Endothelial cell (in vitro differentiated cells): ENCODE measurements around the gene SDK2. TPM values are rescaled to one million over a fixed set of nuclear protein-coding genes. Genes with fewer than 3 reads are reported as not detected.

Experiments used
- DNase-seq: peaks from one replicate; pipeline ENCODE4 v3.0.0; 2021; ENCODE audit warnings: low spot score
- H3K27ac Mint-ChIP-seq: one replicate; pipeline ENCODE4 v1.8.0; 2021; ENCODE audit warnings: mixed read lengths, inconsistent platforms; ENCODE audit not compliant: unreplicated experiment
- H3K27me3 Mint-ChIP-seq: one replicate; pipeline ENCODE4 v1.8.0; 2021; ENCODE audit warnings: mild to moderate bottlenecking, moderate library complexity, mixed read lengths, inconsistent platforms; ENCODE audit not compliant: unreplicated experiment
- H3K36me3 Mint-ChIP-seq: one replicate; pipeline ENCODE4 v1.8.0; 2021; ENCODE audit warnings: mild to moderate bottlenecking, low read depth, mixed read lengths, inconsistent platforms; ENCODE audit not compliant: unreplicated experiment
- H3K4me1 Mint-ChIP-seq: one replicate; pipeline ENCODE4 v1.8.0; 2021; ENCODE audit warnings: mild to moderate bottlenecking, mixed read lengths, inconsistent platforms; ENCODE audit not compliant: unreplicated experiment
- H3K4me3 Mint-ChIP-seq: one replicate; pipeline ENCODE4 v1.8.0; 2021; ENCODE audit warnings: mild to moderate bottlenecking, mixed read lengths, inconsistent platforms; ENCODE audit not compliant: unreplicated experiment
- H3K9me3 Mint-ChIP-seq: one replicate; pipeline ENCODE4 v1.8.0; 2021; ENCODE audit warnings: mixed read lengths, inconsistent platforms; ENCODE audit not compliant: unreplicated experiment
- total RNA-seq: library from RNA; stranded (reverse); fragmentation: NEBNext Ultra II Directional; extraction: Animal tissue kit (Norgen Biotek cat#: 25700); gene quantifications from one replicate; pipeline ENCODE4 v1.2.1, GENCODE V29; 2021; ENCODE audit not compliant: unreplicated experiment
- TF ChIP-seq, protein P1 (sequence below): fragments of 200-600 bp; sonication (generic); IDR thresholded peaks from one replicate; pipeline ENCODE4 v1.5.0; 2021; ENCODE audit warnings: antibody characterized with exemption; ENCODE audit not compliant: unreplicated experiment

The SDK2 gene
- total RNA-seq, 1 donor from 2014 or later: 2.4 TPM

GRCh38 chr17:73378974-73379470, 265.2 kb downstream of the SDK2 start:
- H3K27me3 Mint-ChIP-seq: peaks cover 1% of the 10 kb centered on the region
- TF ChIP-seq, protein P1, sequence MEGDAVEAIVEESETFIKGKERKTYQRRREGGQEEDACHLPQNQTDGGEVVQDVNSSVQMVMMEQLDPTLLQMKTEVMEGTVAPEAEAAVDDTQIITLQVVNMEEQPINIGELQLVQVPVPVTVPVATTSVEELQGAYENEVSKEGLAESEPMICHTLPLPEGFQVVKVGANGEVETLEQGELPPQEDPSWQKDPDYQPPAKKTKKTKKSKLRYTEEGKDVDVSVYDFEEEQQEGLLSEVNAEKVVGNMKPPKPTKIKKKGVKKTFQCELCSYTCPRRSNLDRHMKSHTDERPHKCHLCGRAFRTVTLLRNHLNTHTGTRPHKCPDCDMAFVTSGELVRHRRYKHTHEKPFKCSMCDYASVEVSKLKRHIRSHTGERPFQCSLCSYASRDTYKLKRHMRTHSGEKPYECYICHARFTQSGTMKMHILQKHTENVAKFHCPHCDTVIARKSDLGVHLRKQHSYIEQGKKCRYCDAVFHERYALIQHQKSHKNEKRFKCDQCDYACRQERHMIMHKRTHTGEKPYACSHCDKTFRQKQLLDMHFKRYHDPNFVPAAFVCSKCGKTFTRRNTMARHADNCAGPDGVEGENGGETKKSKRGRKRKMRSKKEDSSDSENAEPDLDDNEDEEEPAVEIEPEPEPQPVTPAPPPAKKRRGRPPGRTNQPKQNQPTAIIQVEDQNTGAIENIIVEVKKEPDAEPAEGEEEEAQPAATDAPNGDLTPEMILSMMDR: no peak
- H3K36me3 Mint-ChIP-seq: no peaks in the 10 kb centered on the region
- no peak overlapping the region for H3K4me3 Mint-ChIP-seq
- no peaks in the 10 kb centered on the region for H3K9me3 Mint-ChIP-seq
- no peaks in the 10 kb centered on the region for H3K4me1 Mint-ChIP-seq
- DNase-seq: no peak
- H3K27ac Mint-ChIP-seq: no peak overlapping the region

- Mint-ChIP-seq H3K9me3 (no peaks in the 10 kb centered on the region), H3K27ac (no peak overlapping the region), H3K27me3 (peaks cover 1% of the 10 kb centered on the region), H3K4me1 (no peaks in the 10 kb centered on the region), H3K4me3 (no peak overlapping the region), H3K36me3 (no peaks in the 10 kb centered on the region)
- TF ChIP-seq, protein P1: no peak
- no peak for DNase-seq
These were observed 267.6 kb downstream of the SDK2 start for GRCh38 chr17:73376636-73377035.

DNA sequence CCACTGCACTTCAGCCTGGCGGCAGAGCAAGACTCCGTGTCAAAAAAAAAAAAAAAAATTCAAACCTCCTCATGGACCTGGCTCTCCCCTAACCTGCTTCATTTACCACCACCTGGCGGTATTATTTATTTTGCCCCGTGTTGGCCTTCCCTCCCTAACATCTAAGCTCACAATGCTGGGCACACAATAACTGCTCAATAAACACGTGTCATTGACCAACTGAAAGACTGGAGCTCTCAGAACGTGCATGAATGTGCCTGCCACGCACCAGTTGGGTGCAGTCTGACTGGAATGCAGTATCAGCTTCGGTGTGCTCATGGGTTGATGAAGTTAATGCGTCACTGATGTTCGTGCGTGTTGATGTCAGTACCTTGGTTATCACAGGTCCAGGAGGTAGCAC, 268.1 kb downstream of the SDK2 start:
- no peaks in the 10 kb centered on the region for H3K36me3 Mint-ChIP-seq
- no peaks in the 10 kb centered on the region for H3K4me1 Mint-ChIP-seq
- peaks cover 1% of the 10 kb centered on the region for H3K27me3 Mint-ChIP-seq
- DNase-seq: no peak
- TF ChIP-seq, protein P1: no peak
- H3K27ac Mint-ChIP-seq: no peak overlapping the region
- H3K9me3 Mint-ChIP-seq: no peaks in the 10 kb centered on the region
- no peak overlapping the region for H3K4me3 Mint-ChIP-seq

DNA sequence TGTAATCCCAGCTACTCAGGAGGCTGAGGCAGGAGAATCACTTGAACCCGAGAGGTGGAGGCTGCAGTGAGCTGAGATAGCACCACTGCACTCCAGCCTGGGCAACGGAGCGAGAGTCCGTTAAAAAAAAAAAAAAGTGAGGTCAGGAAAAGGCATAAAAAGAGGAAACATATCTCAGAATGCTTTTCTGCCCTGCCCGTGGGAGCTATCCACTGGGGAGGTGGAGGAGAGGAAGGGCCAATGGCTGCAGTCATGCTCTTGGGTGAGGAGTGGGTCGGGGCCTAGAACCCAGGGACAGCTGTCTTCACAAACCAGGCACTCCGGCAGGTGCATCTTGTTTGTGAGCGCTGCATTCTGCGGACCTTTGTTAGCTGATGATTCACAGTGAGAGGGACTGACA, 272.4 kb downstream of the SDK2 start:
- Mint-ChIP-seq H3K27ac (no peak overlapping the region), H3K4me1 (no peaks in the 10 kb centered on the region)

DNA sequence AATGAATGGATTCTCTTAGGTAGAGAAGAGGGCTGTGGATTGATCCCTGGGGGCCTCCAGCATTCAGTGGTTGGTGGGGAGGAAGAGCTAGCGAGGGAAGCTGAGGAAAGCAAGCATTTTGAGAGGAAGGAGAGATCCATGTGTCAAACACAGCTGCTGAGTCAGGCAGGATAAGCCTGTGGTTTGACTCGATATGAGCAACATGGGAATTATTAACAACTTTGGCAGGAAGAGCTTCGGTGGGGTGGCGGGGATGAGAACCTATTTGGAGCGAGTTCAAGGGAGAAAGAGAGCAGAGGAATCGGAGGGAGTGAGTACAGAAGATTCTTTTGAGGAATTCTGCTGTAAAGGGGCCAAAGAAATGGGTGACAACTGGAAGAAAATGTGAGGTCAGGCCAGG, 273.0 kb downstream of the SDK2 start:
- DNase-seq: no peak
- Mint-ChIP-seq H3K4me1 (peaks cover under 1% of the 10 kb centered on the region), H3K27me3 (no peaks in the 10 kb centered on the region), H3K36me3 (no peaks in the 10 kb centered on the region), H3K9me3 (no peaks in the 10 kb centered on the region), H3K27ac (no peak overlapping the region), H3K4me3 (no peak overlapping the region)
- TF ChIP-seq, protein P1: no peak

More for the DNA sequence above, 272.4 kb downstream of the SDK2 start:
- Mint-ChIP-seq H3K4me3 (no peak overlapping the region), H3K36me3 (no peaks in the 10 kb centered on the region), H3K9me3 (no peaks in the 10 kb centered on the region), H3K27me3 (no peaks in the 10 kb centered on the region)
- TF ChIP-seq, protein P1: no peak
- DNase-seq: no peak
